RWPE2 (cell line): ENCODE measurements around the gene RHOD.

ENCODE experiments used
- ATAC-seq: fragments of 200-7000 bp; cut with Tn5 transposase; 3 replicates; pipeline ENCODE4 v1.9.1; 2021; ENCODE audit warnings: low read depth
- DNase-seq: peaks from one replicate; pipeline ENCODE4 v3.0.0-alpha.2; 2020; ENCODE audit warnings: low spot score
- H3K27ac ChIP-seq: fragments of 450-650 bp; 2 replicates; pipeline ENCODE4 v1.5.1; 2017; ENCODE audit warnings: mild to moderate bottlenecking; ENCODE audit not compliant: poor library complexity, severe bottlenecking
- H3K27me3 ChIP-seq: fragments of 250-450 bp; sonication (Bioruptor Pico); 2 replicates; pipeline ENCODE4 v1.5.1; 2021; ENCODE audit warnings: mild to moderate bottlenecking, moderate library complexity; ENCODE audit not compliant: insufficient read depth, poor library complexity, severe bottlenecking
- H3K36me3 ChIP-seq: fragments of 250-450 bp; sonication (Bioruptor Pico); 2 replicates; pipeline ENCODE4 v1.5.1; 2020; ENCODE audit warnings: low read depth, mild to moderate bottlenecking, moderate library complexity
- H3K4me1 ChIP-seq: fragments of 250-450 bp; sonication (Bioruptor Pico); 2 replicates; pipeline ENCODE4 v1.5.1; 2021; ENCODE audit warnings: mild to moderate bottlenecking, moderate library complexity; ENCODE audit not compliant: insufficient read depth, poor library complexity, severe bottlenecking
- H3K4me3 ChIP-seq: fragments of 250-450 bp; sonication (Bioruptor Pico); 2 replicates; pipeline ENCODE4 v1.5.1; 2021; ENCODE audit warnings: mild to moderate bottlenecking, moderate library complexity; ENCODE audit not compliant: severe bottlenecking
- H3K9me3 ChIP-seq: fragments of 250-450 bp; sonication (Bioruptor Pico); 2 replicates; pipeline ENCODE4 v1.5.1; 2021; ENCODE audit warnings: mild to moderate bottlenecking, moderate library complexity; ENCODE audit not compliant: severe bottlenecking
- TF ChIP-seq, protein P1 (sequence below): fragments of 450-650 bp; IDR thresholded peaks from one replicate; pipeline ENCODE4 v1.5.1; 2017; ENCODE audit warnings: mild to moderate bottlenecking, moderate library complexity; ENCODE audit not compliant: poor library complexity, severe bottlenecking

The RHOD gene

GRCh38 chr11:67105964-67106363, 49.3 kb downstream of the RHOD start:
- H3K27me3 ChIP-seq, result no peaks in the 10 kb centered on the region
- no peaks in the 10 kb centered on the region for H3K4me1 ChIP-seq
- H3K36me3 ChIP-seq, result no peaks in the 10 kb centered on the region
- TF ChIP-seq, protein P1, sequence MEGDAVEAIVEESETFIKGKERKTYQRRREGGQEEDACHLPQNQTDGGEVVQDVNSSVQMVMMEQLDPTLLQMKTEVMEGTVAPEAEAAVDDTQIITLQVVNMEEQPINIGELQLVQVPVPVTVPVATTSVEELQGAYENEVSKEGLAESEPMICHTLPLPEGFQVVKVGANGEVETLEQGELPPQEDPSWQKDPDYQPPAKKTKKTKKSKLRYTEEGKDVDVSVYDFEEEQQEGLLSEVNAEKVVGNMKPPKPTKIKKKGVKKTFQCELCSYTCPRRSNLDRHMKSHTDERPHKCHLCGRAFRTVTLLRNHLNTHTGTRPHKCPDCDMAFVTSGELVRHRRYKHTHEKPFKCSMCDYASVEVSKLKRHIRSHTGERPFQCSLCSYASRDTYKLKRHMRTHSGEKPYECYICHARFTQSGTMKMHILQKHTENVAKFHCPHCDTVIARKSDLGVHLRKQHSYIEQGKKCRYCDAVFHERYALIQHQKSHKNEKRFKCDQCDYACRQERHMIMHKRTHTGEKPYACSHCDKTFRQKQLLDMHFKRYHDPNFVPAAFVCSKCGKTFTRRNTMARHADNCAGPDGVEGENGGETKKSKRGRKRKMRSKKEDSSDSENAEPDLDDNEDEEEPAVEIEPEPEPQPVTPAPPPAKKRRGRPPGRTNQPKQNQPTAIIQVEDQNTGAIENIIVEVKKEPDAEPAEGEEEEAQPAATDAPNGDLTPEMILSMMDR, result no peak
- no peak for DNase-seq
- ATAC-seq, result no peak
- H3K27ac ChIP-seq, result no peak overlapping the region
- H3K9me3 ChIP-seq, result no peaks in the 10 kb centered on the region
- no peak overlapping the region for H3K4me3 ChIP-seq

DNA sequence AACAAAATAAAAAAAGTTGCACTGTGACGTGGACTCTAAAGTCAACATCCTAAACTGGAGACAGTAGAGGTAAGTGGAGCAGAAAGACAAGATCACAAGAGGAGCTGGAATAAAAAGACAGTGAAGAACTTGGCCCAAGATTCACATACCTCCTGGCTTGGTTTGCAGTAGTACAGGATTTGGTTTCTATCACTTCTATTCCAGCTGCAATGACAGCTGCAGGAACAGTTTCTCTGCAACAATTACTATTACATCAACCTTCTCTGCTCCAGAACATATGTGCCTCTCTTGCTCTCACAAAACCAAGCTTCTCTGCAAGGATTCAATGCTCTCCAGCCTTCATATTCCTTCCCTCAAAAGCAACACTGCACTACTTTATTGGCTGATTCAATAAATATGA, 54.6 kb downstream of the RHOD start:
- ATAC-seq (no peak; the same call in 2 of the 3 replicates), DNase-seq (no peak)
- Histone ChIP-seq H3K27me3 (no peaks in the 10 kb centered on the region), H3K9me3 (no peaks in the 10 kb centered on the region), H3K4me3 (no peak overlapping the region), H3K36me3 (no peaks in the 10 kb centered on the region), H3K27ac (no peak overlapping the region), H3K4me1 (no peaks in the 10 kb centered on the region)
- TF ChIP-seq, protein P1, result no peak

GRCh38 chr11:67113231-67113721, 56.6 kb downstream of the RHOD start:
- Histone ChIP-seq H3K4me1 (no peaks in the 10 kb centered on the region), H3K27me3 (no peaks in the 10 kb centered on the region), H3K9me3 (no peaks in the 10 kb centered on the region), H3K4me3 (no peak overlapping the region), H3K36me3 (no peaks in the 10 kb centered on the region), H3K27ac (no peak overlapping the region)
- TF ChIP-seq, protein P1, result no peak
- DNase-seq, result no peak
- ATAC-seq, result no peak

DNA sequence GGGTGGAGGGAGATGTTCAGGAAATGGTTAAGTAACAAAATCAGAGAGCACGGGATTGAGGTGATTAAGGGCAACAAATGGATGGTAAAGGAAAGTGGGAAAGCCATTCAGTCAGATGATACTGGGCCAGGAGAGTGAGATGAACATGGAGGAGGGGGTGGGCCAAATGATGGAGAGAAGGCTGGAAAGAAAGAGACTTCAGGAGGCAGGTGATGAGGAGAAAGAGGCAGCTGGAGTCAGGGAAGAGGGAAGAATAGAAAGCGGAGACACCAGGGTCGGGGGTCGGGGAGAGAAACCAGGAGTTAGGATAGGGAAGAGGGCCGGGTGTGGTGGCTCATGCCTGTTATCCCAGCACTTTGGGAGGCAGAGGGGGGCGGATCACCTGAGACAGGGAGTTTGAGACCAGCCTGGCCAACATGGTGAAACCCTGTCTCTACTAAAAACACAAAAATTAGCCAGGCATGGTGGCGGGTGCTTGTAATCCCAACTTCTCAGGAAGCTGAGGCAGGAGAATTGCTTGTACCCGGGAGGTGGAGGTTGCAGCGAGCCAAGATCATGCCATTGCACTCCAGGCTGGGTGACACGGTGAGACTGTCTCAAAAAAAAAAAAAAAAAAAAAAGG, 57.7 kb downstream of the RHOD start:
- Histone ChIP-seq H3K27me3 (no peaks in the 10 kb centered on the region), H3K27ac (no peak overlapping the region), H3K4me1 (no peaks in the 10 kb centered on the region), H3K36me3 (no peaks in the 10 kb centered on the region), H3K9me3 (no peaks in the 10 kb centered on the region), H3K4me3 (no peak overlapping the region)
- TF ChIP-seq, protein P1, result no peak
- DNase-seq, result no peak
- no peak for ATAC-seq

GRCh38 chr11:67116758-67117105, 60.1 kb downstream of the RHOD start:
- Histone ChIP-seq H3K4me1 (no peaks in the 10 kb centered on the region), H3K27ac (no peak overlapping the region), H3K4me3 (no peak overlapping the region), H3K9me3 (no peaks in the 10 kb centered on the region), H3K27me3 (no peaks in the 10 kb centered on the region), H3K36me3 (peaks cover 9% of the 10 kb centered on the region)
- no peak for DNase-seq
- ATAC-seq, result no peak
- TF ChIP-seq, protein P1, result no peak
